ENCODE measurements around the gene KRTAP10-8.

- TF ChIP-seq, protein P1, sequence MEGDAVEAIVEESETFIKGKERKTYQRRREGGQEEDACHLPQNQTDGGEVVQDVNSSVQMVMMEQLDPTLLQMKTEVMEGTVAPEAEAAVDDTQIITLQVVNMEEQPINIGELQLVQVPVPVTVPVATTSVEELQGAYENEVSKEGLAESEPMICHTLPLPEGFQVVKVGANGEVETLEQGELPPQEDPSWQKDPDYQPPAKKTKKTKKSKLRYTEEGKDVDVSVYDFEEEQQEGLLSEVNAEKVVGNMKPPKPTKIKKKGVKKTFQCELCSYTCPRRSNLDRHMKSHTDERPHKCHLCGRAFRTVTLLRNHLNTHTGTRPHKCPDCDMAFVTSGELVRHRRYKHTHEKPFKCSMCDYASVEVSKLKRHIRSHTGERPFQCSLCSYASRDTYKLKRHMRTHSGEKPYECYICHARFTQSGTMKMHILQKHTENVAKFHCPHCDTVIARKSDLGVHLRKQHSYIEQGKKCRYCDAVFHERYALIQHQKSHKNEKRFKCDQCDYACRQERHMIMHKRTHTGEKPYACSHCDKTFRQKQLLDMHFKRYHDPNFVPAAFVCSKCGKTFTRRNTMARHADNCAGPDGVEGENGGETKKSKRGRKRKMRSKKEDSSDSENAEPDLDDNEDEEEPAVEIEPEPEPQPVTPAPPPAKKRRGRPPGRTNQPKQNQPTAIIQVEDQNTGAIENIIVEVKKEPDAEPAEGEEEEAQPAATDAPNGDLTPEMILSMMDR (conservative IDR thresholded peaks at IDR 0.05) = no peak
- TF ChIP-seq EZH2 (IDR thresholded peaks at IDR 0.05; ENCODE audit: low read depth) = no peak
Observed at GRCh38 chr21:44571296-44571695, 40.6 kb upstream of the KRTAP10-8 start.

Data from PC-9 (cell line).